HepG2 (cell line): ENCODE data around the gene C20orf141. TPM values are rescaled to one million over a fixed set of nuclear protein-coding genes. Genes with fewer than 3 reads are reported as not detected.

Experiments
- FOXA3 ChIP-seq: IDR thresholded peaks from 2 replicates; pipeline ENCODE4 v1.6.1; 2016; ENCODE audit warnings: missing genetic modification reagents, missing compliant biosample characterization
- HOMEZ ChIP-seq: IDR thresholded peaks from 2 replicates; pipeline ENCODE4 v1.6.1; 2016; ENCODE audit warnings: low read depth
- NCOR1 ChIP-seq: fragments of 200-600 bp; sonication (generic); IDR thresholded peaks from 2 replicates; pipeline ENCODE4 v1.7.0; 2017; ENCODE audit warnings: antibody characterized with exemption, low read length, borderline replicate concordance
- NFATC3 ChIP-seq: sonication (generic); formaldehyde crosslinking; IDR thresholded peaks from 2 replicates; pipeline ENCODE4 v1.5.1; 2020; ENCODE audit warnings: mild to moderate bottlenecking, missing genetic modification reagents
- NKX3-1 ChIP-seq: sonication (generic); formaldehyde crosslinking; IDR thresholded peaks from 2 replicates; pipeline ENCODE4 v1.5.0; 2020; ENCODE audit warnings: missing genetic modification reagents
- RNF2 ChIP-seq: fragments of 450-650 bp; conservative IDR thresholded peaks from 2 replicates; pipeline ENCODE4 v1.6.1; 2016; ENCODE audit warnings: low read depth
- SP140L ChIP-seq: sonication (generic); formaldehyde crosslinking; IDR thresholded peaks from 2 replicates; pipeline ENCODE4 v1.4.0; 2020; ENCODE audit warnings: missing genetic modification reagents, borderline replicate concordance
- SRSF1 ChIP-seq: fragments of 200-400 bp; formaldehyde crosslinking; optimal IDR thresholded peaks from 2 replicates; pipeline ENCODE3; 2017; ENCODE audit warnings: mild to moderate bottlenecking, low read depth, low read length, moderate library complexity
- STAT6 ChIP-seq: sonication (generic); formaldehyde crosslinking; IDR thresholded peaks from 2 replicates; pipeline ENCODE4 v1.4.0; 2020; ENCODE audit warnings: missing genetic modification reagents, mild to moderate bottlenecking, borderline replicate concordance
- THAP9 ChIP-seq: sonication (generic); formaldehyde crosslinking; IDR thresholded peaks from 2 replicates; pipeline ENCODE4; 2020; ENCODE audit warnings: missing genetic modification reagents, mild to moderate bottlenecking, borderline replicate concordance
- THRA ChIP-seq: sonication (generic); formaldehyde crosslinking; IDR thresholded peaks from 2 replicates; pipeline ENCODE4 v1.4.0; 2020; ENCODE audit warnings: missing genetic modification reagents, borderline replicate concordance
- ZBTB46 ChIP-seq: sonication (generic); formaldehyde crosslinking; IDR thresholded peaks from 2 replicates; pipeline ENCODE4 v1.4.0; 2020; ENCODE audit warnings: mild to moderate bottlenecking, missing genetic modification reagents, borderline replicate concordance
- ZNF17 ChIP-seq: sonication (generic); formaldehyde crosslinking; IDR thresholded peaks from 2 replicates; pipeline ENCODE4 v1.5.0; 2020; ENCODE audit warnings: mild to moderate bottlenecking, missing genetic modification reagents
- ZXDC ChIP-seq: sonication (generic); formaldehyde crosslinking; IDR thresholded peaks from 2 replicates; pipeline ENCODE4 v1.5.0; 2020; ENCODE audit warnings: mild to moderate bottlenecking, missing genetic modification reagents
- polyA plus RNA-seq, 8 experiments: library from polyadenylated mRNA; depleted of rRNA in 3 of 8; stranded (reverse) in 7 of 8; unstranded in 1 of 8; fragments of >200 nt; fragmentation: Illumina TruSeq in 4 of 8; extraction: Trizol in 4 of 8; gene quantifications; 2 replicates each; pipeline versions ENCODE4 v1.2.1 to v1.2.3, GENCODE V29; 2011 to 2016; ENCODE audit warnings: low read depth in 4 of 8, missing spikeins in 1 of 8, mixed read lengths in 1 of 8; ENCODE audit not compliant: insufficient read depth in 1 of 8
- total RNA-seq, 5 experiments: library from RNA; depleted of rRNA; stranded (reverse); fragments of >200 nt; fragmentation: Illumina TruSeq; extraction: Trizol; gene quantifications; 2 replicates each; pipeline ENCODE4 v1.2.3, GENCODE V29; 2016; ENCODE audit warnings: low read depth in 1 of 5

The C20orf141 gene
- total and polyA plus RNA-seq, 2 of the 13 experiments (the other 11 are each of a cell fraction or from before 2014, with no cell fraction given), result not detected

- TF ChIP-seq THAP9 (CRISPR knock-in tag) (peak; percentile 84), NKX3-1 (CRISPR knock-in tag) (peak; percentile 98), RNF2 (peak; percentile 99), STAT6 (CRISPR knock-in tag) (no peak), NFATC3 (CRISPR knock-in tag) (no peak), SRSF1 (no peak), ZBTB46 (CRISPR knock-in tag) (0 out of 2 replicates have a peak, but pooled peaks have one; percentile 64), HOMEZ (CRISPR knock-in tag) (peak; percentile 55), THRA (CRISPR knock-in tag) (peak; percentile 84), SP140L (0 out of 2 replicates have a peak, but pooled peaks have one; percentile 87), ZNF17 (CRISPR knock-in tag) (no peak), FOXA3 (CRISPR knock-in tag) (peak; percentile 66), NCOR1 (no peak), ZXDC (peak; percentile 66; the same call in 1 of the 2 replicates)
Observed at GRCh38 chr20:2840138-2840966, 25.6 kb downstream of the C20orf141 start, which contains the start of the genes PCED1A and VPS16 (continued).
